ENCODE results near the gene KLHDC4.

Gene KLHDC4

DNA sequence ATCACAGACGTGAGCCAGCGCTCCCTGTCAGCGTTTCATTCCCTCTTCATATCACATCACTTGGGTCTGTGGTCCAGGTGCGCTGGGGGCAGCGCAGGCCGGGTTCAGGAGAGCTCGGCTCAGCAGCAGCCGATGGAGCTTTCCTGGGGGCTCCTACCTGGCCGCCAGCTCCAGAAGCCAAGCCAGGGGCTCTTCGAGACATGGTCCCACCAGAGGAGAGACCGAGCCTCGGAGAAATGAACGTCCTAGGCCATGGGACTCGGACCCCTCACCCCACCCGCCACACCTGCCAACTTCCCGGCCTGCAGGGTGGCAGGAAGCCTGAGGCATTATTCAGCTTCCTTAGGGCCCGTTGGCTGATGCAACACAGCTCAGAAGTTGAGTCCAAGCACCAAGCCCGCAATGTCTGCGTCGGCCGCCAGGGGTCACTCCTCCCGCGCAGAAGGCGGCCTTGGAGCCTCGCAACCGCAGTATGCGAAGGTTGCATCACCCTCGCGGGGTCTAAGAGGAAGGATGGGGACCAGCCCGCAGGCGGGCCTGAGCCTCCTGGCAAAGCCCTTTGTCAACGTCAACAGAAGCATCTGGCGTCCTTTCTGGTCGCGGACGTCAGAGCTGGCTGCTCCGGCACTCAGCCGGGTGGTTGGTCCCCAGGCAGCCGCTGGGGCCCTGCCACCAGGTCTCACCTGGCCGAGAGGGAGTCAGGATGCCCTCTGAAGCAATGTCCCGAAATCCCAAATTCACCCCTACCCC lies 13.2 kb upstream of the KLHDC4 start:
- TF ChIP-seq, protein P1, sequence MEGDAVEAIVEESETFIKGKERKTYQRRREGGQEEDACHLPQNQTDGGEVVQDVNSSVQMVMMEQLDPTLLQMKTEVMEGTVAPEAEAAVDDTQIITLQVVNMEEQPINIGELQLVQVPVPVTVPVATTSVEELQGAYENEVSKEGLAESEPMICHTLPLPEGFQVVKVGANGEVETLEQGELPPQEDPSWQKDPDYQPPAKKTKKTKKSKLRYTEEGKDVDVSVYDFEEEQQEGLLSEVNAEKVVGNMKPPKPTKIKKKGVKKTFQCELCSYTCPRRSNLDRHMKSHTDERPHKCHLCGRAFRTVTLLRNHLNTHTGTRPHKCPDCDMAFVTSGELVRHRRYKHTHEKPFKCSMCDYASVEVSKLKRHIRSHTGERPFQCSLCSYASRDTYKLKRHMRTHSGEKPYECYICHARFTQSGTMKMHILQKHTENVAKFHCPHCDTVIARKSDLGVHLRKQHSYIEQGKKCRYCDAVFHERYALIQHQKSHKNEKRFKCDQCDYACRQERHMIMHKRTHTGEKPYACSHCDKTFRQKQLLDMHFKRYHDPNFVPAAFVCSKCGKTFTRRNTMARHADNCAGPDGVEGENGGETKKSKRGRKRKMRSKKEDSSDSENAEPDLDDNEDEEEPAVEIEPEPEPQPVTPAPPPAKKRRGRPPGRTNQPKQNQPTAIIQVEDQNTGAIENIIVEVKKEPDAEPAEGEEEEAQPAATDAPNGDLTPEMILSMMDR (IDR thresholded peaks at IDR 0.05) = peak; percentile 94

DNA sequence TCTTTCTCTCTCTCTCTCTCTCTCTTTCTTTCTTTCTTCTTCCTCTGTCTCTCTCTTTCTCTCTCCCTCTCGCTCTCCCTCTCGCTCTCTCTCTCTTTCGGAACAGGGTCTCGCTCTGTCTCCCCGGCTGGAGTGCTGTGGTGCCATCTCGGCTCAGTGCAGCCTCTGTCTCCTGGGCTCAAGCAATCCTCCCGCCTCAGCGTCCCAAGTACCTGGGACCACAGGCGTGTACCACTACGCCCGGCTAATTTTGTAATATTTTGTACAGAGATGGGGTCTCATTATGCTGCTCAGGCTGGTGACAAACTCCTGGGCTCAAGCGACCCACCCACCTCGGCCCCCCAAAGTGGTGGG lies 12.7 kb upstream of the KLHDC4 start:
- TF ChIP-seq, protein P1 (IDR thresholded peaks at IDR 0.05) = no peak

DNA sequence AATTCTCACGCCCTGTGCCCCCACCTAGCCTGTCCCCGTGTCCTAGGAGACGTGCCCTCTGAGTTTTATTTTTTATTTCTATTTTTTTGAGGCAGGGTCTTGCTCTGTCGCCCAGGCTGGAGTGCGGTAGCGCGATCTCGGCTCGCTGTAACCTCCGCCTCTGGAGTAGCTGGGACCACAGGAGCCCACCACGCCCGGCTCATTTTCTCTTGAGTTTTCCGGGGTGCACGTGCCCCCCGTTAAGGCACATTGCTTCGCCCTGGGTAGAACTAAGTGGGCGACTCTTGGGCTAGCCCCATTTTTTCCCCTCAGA lies 655 bp upstream of the KLHDC4 start:
- TF ChIP-seq, protein P1 (IDR thresholded peaks at IDR 0.05) = no peak

DNA sequence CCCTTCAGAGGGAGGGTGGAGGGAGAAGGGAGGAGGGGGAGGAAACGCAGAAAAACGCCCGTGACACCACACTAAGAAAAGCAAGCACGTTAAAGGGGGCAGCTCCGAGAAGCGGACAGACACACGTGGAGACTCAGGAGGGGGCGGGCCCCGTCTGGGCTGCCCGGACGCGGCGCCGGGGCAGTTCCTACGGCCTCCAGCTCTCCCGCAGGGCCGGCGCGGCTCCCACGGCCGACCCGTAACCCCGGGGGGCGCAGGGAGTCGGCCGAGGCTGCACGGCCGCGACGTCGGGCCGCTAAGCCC lies 362 bp downstream of the KLHDC4 start:
- TF ChIP-seq, protein P1 (IDR thresholded peaks at IDR 0.05) = no peak

DNA sequence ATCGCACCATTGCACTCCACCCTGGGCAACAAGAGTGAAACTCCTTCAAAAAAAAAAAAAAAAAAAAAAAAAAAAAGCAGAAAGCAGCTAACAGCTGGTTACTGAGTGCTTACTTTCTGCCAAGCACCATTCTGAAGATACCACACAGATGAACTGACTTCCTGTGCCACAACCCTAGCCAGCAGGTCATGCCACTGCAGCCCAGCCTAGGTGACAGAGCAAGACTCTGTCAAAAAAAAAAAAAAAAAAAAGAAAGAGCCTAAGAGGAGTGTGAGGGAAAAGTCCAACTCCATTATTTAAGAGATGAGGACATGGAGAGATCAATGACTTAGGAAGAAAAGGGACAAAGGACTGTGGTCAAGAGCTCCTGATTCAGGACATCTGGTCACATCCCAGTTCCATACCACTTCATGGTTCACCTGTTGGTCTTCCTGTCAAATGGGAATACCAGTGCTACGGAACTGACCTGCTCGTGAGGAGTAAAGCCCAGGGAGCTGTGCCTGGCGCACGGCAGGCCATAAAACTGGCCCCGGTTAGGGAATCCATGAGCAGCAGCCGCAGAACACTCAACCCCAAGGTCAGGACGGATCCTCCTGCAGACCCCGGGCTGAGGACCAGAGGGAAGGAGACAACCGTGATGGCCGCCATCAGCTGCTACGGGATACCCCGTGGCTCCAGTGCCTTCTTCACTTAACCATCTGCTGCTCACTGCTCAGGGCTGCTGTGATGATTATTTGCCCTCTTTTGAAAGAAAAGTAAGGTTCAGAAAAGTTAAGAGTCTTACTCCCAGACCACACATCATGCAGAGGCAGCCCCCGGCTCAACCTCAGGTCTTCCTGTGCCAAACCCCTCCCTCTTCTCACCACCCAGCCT lies 950 bp downstream of the KLHDC4 start:
- TF ChIP-seq, protein P1 (IDR thresholded peaks at IDR 0.05) = no peak

DNA sequence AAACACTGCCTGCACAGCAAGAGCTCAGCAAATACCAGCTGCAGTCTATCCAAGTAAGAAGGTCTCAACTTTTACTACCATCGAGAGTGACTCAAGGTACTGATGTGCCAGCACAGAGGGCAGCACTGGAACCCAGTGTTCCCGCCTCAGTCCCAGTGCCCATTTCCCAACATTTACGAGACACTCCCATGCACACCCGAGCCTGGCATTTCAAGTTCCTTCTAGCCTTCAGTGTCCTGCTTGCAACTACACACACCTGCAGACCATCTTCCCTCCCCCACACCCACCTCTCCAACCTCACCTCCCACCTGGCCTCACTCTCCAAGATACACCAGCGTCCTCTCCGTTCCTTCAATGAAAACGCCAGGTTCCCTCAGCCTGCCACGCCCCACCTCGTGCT lies 3.2 kb downstream of the KLHDC4 start:
- TF ChIP-seq, protein P1 (IDR thresholded peaks at IDR 0.05) = no peak

DNA sequence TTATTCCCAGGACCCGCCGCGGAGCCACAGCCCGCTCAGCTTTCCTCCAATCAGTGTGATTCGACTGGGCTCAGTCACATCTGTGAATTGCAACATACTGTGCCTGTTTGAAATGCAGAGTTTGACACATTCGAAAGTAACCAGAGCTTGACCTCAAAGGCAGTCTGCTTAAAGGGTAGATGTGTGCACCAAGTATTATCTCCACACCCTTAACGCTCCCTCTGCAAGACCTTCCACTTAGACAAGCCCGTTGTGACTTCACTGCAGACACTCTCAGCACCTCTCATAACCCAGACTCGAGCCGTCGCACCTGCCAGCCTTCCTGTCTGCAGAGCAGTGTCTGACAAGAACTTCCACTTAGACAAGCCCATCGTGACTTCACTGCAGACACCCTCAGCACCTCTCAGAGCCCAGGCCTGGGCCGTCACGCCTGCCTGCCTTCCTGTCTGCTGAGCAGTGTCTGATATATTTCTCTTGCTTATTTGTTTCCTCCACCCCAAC lies 3.7 kb downstream of the KLHDC4 start:
- TF ChIP-seq, protein P1 (IDR thresholded peaks at IDR 0.05) = no peak
